ENCODE results near the gene SLC35C1.

- TF ChIP-seq, protein P1, sequence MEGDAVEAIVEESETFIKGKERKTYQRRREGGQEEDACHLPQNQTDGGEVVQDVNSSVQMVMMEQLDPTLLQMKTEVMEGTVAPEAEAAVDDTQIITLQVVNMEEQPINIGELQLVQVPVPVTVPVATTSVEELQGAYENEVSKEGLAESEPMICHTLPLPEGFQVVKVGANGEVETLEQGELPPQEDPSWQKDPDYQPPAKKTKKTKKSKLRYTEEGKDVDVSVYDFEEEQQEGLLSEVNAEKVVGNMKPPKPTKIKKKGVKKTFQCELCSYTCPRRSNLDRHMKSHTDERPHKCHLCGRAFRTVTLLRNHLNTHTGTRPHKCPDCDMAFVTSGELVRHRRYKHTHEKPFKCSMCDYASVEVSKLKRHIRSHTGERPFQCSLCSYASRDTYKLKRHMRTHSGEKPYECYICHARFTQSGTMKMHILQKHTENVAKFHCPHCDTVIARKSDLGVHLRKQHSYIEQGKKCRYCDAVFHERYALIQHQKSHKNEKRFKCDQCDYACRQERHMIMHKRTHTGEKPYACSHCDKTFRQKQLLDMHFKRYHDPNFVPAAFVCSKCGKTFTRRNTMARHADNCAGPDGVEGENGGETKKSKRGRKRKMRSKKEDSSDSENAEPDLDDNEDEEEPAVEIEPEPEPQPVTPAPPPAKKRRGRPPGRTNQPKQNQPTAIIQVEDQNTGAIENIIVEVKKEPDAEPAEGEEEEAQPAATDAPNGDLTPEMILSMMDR (IDR thresholded peaks at IDR 0.05; ENCODE audit: extremely low read depth in 1 of 2, insufficient read depth in 1 of 2, low read depth in 1 of 2, low read length in 2 of 2) = no peak
- no peak for TF ChIP-seq MAX (IDR thresholded peaks at IDR 0.05; ENCODE audit: insufficient read depth, insufficient read length)
- TF ChIP-seq EZH2 (IDR thresholded peaks at IDR 0.05; ENCODE audit: borderline replicate concordance, low read depth, low read length, severe bottlenecking) = no peak
- TF ChIP-seq POLR2A (IDR thresholded peaks at IDR 0.05; ENCODE audit: low read depth, low read length) = no peak
- no peak for TF ChIP-seq POLR2AphosphoS5 (IDR thresholded peaks at IDR 0.05; ENCODE audit: insufficient read depth, low read depth, low read length)
- TF ChIP-seq JUN (IDR thresholded peaks at IDR 0.05; ENCODE audit: borderline replicate concordance, insufficient read depth, insufficient read length, low read depth) = no peak
Observed at GRCh38 chr11:45773786-45774655, 30.9 kb upstream of the SLC35C1 start.
